Diencephalon (tissue), 1 donor: Measurements from ENCODE around the gene LSM8. TPM values are rescaled to one million over a fixed set of nuclear protein-coding genes. Genes with fewer than 3 reads are reported as not detected.

Experiments used
- total RNA-seq: library from RNA; depleted of rRNA; stranded (reverse); fragments of >200 nt; gene quantifications from one replicate; pipeline ENCODE4 v1.2.3, GENCODE V29; 2014

The LSM8 gene
- 87.4 TPM for total RNA-seq

GRCh38 chr7:118183786-118184564 is at the start of gene LSM8:
Gene LSM8 (plus strand): TSS chr7:118184164. CDS start chr7:118184224, 60 bp downstream.

DNA sequence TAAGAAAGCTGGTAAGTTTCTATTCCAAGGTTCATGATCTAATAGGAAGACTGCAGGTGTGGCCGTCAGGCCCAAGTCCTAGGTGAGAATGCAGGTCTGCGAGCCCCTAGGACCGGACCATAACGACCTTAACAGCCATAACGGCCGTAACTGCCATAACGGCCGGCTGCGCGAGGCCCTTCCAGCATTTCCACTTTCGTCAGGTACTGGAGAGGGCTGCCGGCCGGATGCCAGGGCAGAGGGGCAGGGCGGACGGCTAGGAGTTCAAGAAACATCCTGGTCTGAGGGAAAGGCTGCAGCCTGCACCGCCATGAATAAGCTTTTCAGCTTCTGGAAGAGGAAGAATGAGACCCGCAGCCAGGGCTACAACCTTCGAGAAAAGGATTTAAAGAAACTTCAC is 40.6 kb downstream of the LSM8 start, which contains the start of gene ANKRD7:
ANKRD7 (plus strand) TSS at position 184 of the 400 bp plus-strand sequence; CDS start at position 311, 127 bp downstream.

Other genes starting within 250 kb of the LSM8 start
- gene ANKRD7, start 40.5 kb downstream of the LSM8 start, total RNA-seq = 16.8 TPM